Hematopoietic multipotent progenitor cell treated with erythropoietin and hydrocortisone succinate and interleukin-3 and kit ligand, for 6 days (in vitro differentiated cells): ENCODE measurements around the gene HSP90AA1.
A peak's percentile ranks its signal among the peaks of the same experiment; 100 is the strongest.
"Not testable (repeated sequence)": the region's sequence is repeated elsewhere in the genome, so short reads cannot be mapped to it uniquely, and the experiment has no call there.

Experiments used
- DNase-seq: peaks from one replicate; pipeline ENCODE4 v3.0.0-alpha.2; 2015

HSP90AA1 gene

GRCh38 chr14:102086972-102087761 lies at the start of gene HSP90AA1:
Gene HSP90AA1, minus strand, starts transcription at chr14:102087044. Its CDS starts 666 bp downstream, at chr14:102086378.
- peak; percentile 93 for DNase-seq

- not testable (repeated sequence) for DNase-seq
These were observed 48.6 kb upstream of the HSP90AA1 start for GRCh38 chr14:102135456-102135855.

- not testable (repeated sequence) for DNase-seq
These were observed 47.9 kb upstream of the HSP90AA1 start for GRCh38 chr14:102134719-102135118.

GRCh38 chr14:102134021-102134420 lies 47.2 kb upstream of the HSP90AA1 start:
- not testable (repeated sequence) for DNase-seq

- no peak for DNase-seq
These were observed 44.9 kb upstream of the HSP90AA1 start for GRCh38 chr14:102131741-102132140.

- no peak for DNase-seq
These were observed 40.1 kb upstream of the HSP90AA1 start for GRCh38 chr14:102126807-102127455.

GRCh38 chr14:102125546-102125945 lies 38.7 kb upstream of the HSP90AA1 start:
- no peak for DNase-seq

- DNase-seq = no peak
These were observed 37.6 kb upstream of the HSP90AA1 start for GRCh38 chr14:102124419-102124818.

GRCh38 chr14:102121567-102121966 lies 34.7 kb upstream of the HSP90AA1 start:
- no peak for DNase-seq

GRCh38 chr14:102120888-102121287 lies 34.0 kb upstream of the HSP90AA1 start:
- DNase-seq = no peak

- no peak for DNase-seq
These were observed 31.0 kb upstream of the HSP90AA1 start for GRCh38 chr14:102117852-102118251.

GRCh38 chr14:102116361-102117180 lies 29.7 kb upstream of the HSP90AA1 start:
- no peak for DNase-seq

- DNase-seq = no peak
These were observed 24.3 kb upstream of the HSP90AA1 start for GRCh38 chr14:102111101-102111500.

- not testable (repeated sequence) for DNase-seq
These were observed 22.5 kb upstream of the HSP90AA1 start for GRCh38 chr14:102109332-102109731.

- no peak for DNase-seq
These were observed 18.5 kb upstream of the HSP90AA1 start for GRCh38 chr14:102105369-102105768.

- DNase-seq = no peak
These were observed 16.3 kb upstream of the HSP90AA1 start for GRCh38 chr14:102103062-102103695.

- DNase-seq = no peak
These were observed 10.7 kb upstream of the HSP90AA1 start for GRCh38 chr14:102097441-102098135.

- peak; percentile 92 for DNase-seq
These were observed 9.8 kb upstream of the HSP90AA1 start for GRCh38 chr14:102096569-102097188.

- peak; percentile 37 for DNase-seq
These were observed 9.2 kb upstream of the HSP90AA1 start for GRCh38 chr14:102095871-102096568.

GRCh38 chr14:102095231-102095870 lies 8.5 kb upstream of the HSP90AA1 start:
- peak; percentile 6 for DNase-seq

- DNase-seq = peak; percentile 90
These were observed 7.3 kb upstream of the HSP90AA1 start for GRCh38 chr14:102094101-102094500.
